ENCODE results near the gene THRSP.
"Not testable (repeated sequence)": the region's sequence is repeated elsewhere in the genome, so short reads cannot be mapped to it uniquely, and the experiment has no call there.

THRSP gene, protein sequence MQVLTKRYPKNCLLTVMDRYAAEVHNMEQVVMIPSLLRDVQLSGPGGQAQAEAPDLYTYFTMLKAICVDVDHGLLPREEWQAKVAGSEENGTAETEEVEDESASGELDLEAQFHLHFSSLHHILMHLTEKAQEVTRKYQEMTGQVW

DNA sequence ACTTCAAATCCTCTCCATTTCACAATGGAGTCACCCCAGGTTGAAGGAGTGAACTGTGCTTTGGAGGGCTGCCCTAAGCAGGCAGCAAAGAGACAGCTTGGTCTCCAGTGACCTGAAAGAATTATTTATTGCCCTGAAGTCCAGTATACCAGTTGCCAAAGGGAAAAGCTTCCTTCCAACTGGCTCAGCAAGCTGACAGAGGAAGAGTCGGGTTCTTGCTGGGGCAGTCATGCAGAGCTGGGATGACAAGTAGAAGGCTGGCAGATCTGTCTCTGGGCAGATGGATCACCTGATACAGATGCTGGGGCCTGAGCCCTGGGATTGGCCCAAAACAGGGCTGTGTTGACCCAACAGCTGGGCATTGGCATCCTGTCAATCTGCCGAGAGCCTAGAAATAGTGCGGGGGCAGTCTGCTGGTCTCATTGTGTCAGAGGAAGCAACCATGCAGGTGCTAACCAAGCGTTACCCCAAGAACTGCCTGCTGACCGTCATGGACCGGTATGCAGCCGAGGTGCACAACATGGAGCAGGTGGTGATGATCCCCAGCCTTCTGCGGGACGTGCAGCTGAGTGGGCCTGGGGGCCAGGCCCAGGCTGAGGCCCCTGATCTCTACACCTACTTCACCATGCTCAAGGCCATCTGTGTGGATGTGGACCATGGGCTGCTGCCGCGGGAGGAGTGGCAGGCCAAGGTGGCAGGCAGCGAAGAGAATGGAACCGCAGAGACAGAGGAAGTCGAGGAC is at the start of gene THRSP:
Gene THRSP (plus strand): TSS at position 422 of the 742 bp plus-strand sequence. CDS start 21 bp downstream, at position 443.
- no peak for DNase-seq

DNA sequence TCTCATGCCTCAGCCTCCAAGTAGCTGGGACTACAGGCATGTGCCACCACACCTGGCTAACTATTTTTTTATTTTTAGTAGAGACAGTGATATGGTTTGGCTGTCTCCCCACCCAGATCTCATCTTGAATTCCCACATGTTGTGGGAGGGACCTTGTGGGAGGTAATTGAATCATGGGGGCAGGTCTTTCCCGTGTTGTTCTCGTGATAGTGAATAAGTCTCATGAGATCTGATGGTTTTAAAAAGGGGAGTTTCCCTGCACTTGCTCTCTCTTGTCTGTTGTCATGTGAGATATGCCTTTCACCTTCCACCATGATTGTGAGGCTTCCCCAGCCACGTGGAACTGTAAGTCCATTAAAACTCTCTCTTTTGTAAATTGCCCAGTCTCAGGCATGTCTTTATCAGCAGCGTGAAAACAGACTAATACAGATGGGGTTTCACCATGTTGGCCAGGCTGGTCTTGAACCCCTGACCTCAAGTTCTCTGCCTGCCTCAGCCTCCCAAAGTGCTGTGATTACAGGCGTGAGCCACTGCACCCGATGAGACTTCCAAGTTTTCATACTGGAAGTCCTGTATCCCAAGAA is 48.6 kb upstream of the THRSP start:
- DNase-seq: not testable (repeated sequence)

DNA sequence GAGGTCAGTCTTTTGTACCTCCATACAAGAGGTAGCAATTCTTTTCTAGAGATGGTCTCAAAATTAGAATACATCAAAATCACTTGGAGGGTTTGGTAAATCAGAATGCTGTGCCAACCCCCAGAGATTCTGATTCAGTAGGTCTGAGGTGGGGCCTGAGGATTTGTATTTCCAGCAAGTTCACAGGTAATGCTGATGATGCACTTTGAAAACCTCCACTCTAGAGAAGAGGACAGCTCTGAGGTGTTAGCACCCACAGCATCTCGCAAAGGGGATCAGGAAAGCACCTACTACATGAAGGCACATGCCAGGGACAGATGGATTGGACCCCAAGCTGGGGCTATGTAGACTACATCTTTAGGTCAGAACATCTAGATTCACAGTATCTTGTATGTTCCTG is 47.8 kb upstream of the THRSP start:
- DNase-seq: no peak

DNA sequence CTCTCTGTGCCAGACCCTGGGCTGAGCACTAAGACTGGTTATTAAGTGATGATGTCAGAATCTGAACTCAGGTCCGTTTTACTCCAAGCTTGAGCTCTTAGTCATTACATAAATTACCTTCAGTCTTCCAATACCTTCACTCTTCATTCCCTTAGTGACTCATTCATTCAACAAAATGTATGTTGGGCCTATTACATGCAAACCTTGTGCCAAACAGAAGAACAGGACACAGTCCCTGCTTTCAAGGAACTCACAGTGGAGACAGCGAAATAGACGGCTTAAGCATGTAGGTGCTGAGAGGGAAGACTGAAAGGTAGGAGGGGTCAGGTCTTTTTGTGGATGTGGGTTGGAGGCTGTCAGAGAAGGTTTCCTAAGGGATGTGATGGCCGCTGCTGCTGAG is 43.9 kb upstream of the THRSP start:
- DNase-seq: no peak

DNA sequence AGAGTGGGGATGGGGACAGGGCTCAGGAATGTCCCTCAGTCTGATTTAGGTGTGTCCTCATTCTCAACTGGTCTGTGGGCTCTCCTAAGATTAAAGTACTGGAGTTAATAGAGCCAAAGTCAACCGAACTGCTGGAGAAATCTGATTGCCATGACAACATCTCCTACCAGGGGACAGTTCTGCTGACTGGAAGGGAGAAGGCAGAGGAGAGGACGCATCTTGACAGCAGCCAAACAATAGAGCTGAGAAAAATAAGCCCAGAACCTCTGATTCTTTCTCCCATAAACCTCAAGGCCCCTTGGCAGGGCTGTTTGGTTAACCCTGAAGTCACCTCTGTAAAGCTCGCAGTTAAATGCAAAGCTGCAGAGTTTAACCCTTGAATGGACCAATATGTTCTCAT is 43.4 kb upstream of the THRSP start:
- no peak for DNase-seq

DNA sequence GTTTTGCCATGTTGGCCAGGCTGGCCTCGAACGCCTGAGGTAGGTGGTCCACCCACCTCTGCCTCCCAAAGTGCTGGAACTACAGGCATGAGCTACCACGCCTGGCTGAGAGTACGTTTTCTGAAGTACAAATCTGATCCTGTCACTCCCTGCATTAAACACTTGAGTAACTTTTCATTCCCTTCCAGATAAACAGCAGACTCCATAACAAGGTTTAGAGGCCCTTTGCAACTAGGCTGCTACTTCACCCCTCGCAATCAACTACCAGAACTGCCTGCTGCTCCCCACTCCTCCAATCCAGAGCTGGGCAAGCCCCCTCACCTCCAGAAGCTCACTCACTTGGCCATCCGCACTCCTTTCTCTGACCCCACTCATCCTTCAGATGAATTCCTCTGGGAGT is 42.0 kb upstream of the THRSP start:
- DNase-seq: no peak

DNA sequence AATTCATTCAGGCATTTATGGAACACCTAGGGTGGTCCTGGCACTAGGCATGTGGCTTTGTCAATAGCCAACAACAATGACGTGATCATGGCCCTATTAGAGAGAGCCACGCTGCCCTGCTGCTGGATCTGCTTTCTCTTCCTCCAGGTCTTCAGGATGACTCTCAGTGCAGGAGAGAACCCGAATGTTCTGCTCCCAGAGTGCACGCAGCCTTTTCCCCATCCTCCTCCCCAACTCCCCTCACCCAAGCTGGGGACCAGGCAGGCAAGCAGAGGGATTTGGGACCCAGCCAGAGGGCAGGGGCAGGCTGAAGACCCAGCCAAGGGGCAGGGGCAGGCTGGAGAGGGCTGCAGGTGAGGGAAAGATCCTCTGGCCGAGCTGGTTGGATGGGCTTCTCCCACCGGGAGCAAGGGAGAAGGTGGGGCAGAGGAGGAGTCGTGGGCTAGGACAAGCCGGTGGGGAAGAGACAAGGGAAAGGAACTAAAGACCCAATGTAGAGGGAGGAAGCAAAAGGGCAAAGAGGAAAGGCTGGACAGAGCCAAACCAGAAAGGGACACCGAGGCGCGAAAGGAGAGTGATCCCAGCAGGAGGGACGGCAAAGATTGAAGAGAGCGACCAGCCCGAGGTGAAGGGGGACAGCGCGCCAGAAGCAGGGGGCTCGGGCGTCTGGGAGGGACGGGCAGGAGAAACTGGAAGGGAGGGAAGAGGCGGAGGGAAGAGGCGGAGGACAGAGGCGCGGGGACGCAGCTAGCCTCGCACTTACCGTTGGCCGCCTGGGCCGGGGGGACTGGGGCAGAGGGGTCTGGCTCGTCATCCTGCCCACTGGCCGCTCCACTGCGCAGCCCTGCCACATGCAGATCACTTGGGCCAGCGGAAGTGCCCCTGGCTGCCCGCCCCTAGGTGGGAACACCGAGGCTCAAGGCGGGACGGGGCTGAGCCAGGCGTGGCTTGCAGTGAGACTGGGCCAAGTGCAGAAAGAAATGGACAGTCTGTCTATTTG is 41.0 kb upstream of the THRSP start, which contains the start of gene KCTD14:
Gene KCTD14 (minus strand): TSS at position 880 of the 1,000 bp plus-strand sequence. CDS start 27 bp downstream, at position 853.
- peak; percentile 59 for DNase-seq

DNA sequence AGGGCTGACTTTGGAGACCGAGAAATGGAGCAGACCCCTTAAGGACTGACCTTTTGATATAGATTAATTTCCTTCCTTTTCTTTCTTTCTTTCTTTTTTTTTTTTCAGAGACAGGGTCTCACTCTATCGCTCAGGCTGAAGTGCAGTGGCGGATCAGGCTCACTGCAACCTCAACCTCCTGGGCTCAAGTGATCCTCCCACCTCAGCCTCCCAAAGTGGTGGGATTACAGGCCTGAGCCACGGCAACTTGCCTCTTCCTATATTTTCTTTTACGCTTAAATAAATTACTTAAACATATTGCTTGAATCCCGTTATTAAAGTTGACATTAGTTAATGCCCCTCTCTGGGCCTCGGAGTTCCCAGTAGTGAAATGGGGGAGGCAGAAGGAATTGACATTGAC is 40.2 kb upstream of the THRSP start:
- peak; percentile 40 for DNase-seq

DNA sequence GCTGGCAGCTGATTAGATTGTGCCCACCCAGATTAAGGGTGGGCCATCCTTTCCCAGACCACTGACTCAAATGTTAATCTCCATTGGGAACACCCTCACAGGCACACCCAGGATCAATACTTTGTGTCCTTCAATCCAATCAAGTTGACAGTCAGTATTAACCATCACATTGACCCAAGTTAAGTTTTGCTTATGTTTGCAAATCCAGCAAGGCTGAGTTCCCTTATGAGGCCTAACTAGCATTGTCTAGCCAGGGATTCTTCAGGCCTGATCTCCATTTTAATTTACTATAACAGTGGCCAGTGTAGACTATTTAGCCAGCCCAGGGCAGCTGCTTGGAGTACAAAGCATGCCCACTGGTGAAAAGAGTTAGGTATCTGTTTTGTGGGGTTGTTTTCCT is 38.3 kb upstream of the THRSP start:
- no peak for DNase-seq

DNA sequence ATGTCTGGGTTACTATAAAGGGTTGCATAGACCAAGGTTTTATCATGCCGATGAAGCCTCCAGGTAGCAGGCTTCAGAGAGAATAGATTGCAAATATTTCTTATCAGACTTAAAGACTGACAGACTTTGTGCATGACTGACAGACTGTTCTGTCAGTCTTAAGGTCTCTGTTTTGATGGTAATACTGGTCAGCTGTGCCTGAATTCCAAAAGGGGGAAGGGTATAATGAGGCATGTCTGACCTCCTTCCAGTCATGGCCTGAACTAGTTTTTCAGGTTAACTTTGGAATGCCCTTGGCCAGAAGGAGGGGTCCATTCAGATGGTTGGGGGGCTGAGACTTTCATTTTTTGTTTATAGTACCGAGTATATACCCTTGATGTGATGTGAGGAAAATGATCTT is 35.9 kb upstream of the THRSP start:
- DNase-seq: no peak

DNA sequence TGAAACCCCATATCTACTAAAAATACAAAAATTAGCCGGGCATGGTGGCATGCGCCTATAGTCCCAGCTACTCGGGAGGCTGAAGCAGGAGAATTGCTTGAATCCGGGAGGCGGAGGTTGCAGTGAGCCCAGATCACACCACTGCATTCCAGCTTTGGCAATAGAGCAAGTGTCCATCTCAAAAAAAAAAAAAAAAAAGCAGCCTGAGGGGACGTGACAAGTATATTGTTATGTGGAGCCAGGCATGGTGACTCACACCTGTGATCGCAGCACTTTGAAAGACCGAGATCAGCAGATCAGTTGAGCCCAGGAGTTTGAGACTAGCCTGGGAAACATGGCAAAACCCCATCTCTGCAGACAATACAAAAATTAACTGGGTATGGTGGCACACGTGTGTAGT is 35.2 kb upstream of the THRSP start:
- not testable (repeated sequence) for DNase-seq

DNA sequence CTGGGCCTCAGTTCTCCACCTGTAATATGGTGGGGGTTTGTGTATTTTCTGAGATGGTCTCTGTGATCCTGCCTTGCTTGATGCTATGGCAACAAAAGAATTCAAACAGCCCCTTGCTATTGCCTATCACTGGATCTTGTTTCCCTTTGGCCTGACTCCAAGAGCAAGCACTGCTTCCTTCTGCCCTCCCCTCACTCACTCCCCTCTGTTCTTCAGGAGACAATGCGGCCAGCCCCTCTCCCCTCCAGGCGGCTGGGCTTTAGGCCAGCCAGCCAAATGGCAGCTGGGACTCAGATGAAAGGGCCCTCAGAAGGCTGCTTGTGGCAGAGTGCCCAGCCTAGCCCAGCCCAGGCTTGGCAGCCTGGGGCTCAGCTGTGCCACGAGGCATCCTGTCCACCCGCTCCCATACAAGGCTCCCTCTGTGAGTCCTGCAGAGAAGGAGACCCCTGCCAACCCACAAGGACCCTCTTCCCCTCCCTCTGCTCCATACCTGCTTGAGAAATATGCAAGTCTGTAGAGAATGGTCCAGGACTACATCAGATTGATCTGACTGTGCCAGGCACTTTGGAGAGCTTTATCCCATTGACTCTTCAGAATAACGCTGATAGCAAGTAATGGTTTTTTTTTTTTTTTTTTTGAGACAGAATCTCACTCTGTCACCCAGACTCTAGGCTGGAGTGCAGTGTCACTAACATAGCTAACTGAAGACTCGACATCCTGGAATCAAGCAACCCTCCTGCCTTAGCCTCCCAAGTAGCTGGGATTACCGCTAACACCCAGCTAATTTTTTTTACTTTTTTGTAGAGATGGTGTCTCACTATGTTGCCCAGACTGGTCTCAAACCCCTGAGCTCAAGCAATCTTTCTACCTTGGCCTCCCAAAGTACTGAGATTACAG is 33.0 kb upstream of the THRSP start:
- DNase-seq: peak; percentile 85

DNA sequence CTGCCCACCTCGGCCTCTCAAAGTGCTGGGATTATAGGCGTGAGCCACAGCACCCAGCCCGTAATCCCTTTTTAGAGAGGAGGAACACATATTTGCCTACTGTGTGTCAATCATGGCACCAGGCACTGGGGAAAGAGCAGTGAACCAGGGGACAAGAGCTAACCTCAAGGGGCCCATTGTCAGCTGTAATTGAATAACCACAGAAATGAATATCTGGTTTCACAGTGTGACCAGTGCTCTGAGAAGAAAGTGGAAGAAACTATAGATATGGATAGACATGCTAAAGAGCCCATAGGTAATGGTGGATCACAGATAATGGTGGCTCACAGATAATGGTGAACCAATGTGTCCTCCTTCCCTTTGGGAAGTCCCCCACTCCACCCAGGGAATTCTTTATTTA is 32.0 kb upstream of the THRSP start:
- no peak for DNase-seq

DNA sequence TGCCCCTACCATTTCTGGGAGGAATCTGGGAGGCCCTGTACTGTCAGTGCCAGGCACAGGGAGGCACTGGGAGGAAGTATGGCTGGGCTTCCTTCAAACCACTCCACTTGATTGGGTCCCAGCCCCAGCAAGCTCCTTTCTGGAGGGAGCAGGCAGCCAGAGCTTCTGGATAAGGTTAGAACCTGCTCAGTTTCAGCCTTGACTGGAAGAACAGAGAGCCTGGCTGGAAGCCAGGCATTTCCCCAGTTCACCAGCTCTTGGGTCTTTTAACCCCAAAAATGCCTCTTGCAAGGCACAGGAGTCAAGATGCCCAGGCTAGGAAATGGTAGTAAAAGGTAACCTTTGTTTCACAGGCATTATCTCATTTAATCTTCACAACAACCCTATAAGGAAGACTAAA is 31.6 kb upstream of the THRSP start:
- no peak for DNase-seq

DNA sequence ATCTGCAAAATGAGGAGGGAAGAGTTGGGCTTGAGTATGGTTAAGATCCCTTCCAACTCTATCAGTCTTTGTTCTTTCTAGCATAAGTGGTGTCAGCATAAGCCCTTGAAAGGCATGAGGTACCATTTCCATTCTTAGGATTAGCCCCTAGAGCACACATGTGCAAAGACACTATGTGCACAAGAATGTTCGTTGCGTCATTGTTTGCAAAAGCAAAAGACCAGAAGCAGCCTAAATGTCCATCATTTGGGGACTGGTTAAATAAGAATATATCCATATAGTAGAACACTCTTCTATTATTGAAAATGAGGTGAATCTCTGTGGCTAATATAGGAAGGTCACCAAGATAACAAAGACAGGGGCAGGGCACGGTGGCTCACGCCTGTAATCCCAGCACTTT is 30.6 kb upstream of the THRSP start:
- DNase-seq: no peak

DNA sequence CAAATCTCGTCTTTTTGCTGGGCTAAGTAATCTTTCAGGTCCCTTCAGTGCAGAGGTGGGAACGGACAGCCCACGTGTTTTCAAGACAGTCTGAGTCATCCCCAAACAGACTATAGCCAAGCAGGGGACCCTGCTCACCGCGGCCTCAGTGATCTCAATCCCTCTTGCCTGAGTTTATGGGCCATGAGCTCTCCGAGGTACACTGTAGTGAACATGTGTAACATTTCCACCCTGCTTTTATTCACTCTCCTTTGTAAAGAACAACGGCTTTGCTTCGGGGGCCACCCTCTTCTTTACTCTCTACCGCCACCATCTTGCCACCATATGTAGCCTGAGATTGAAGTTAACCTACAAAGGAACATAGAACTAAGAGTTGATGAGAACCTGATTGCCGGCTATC is 29.0 kb upstream of the THRSP start:
- DNase-seq: no peak

DNA sequence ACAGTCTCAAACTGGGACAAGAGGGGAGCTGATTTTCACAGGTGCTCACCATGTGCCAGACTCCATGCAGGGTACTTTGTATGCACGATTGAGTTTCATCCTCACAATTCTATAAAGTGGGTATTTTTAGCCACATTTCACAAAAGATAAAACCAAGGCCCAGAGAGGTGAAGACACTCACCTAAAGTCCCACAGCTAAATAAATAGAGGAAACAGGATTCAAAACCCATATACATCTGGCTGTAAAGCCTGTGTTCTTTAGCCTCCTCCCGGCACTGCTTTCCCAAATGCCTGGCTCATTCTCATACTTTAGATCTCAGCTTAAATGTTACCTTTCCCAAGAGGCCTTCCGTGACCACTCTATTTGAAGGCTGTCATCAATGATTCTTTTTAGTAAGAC is 27.3 kb upstream of the THRSP start:
- no peak for DNase-seq

DNA sequence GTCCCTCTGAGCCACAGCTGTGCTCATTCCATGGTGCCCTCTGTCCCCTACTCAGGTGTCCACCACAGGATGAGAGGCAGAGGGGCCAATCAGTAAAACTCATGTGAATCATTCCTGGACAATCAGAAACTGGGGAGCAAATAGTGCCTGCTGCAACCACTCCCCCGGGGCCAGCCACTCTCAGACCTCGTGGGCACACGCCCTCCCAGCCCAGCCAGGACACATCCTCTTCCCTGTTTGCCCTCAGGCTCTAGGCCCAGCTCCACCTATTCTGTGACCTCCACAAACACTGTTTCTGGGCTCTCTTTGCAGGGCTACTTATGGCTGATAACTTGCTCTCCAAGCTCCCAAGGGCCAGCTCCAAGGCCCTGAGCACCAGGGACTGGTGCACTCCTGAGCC is 26.6 kb upstream of the THRSP start:
- no peak for DNase-seq

DNA sequence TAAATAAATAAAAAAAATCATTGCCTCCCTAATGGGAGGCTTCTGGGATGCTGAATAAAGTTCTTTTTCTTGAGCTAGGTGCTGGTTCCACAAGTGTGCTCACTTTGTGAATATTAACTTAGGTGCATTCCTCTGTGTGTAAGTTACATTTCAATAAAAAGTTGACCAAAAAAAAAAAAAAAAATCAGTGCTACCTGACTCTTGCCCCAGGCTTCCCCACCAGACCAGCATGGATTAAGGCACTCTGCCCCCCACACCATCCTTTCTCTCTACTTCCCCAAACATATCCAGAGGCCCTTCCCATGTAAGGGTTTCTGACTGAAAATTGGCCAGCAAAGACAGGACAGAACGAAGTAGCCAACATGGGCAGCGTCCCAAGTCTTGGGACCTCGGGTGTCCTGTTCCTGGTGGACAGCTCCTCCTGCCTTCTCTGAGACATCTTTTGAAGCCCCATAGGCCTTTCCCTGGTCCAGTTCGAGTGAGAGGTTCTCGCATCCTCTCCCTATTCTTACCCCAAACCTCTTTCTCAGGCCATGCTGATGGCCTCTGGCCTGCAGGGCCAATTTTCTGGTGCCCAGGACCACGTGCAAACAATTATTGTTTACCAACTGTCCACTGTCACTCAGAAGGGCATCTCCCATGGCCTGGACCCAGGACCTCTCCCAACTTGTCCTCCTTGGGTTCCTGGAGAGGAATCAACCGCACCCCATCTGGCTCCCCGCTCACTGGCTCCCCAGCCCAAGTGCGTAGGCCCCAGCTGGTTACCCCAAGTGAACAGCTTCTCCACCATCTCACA is 25.6 kb upstream of the THRSP start:
- no peak for DNase-seq

DNA sequence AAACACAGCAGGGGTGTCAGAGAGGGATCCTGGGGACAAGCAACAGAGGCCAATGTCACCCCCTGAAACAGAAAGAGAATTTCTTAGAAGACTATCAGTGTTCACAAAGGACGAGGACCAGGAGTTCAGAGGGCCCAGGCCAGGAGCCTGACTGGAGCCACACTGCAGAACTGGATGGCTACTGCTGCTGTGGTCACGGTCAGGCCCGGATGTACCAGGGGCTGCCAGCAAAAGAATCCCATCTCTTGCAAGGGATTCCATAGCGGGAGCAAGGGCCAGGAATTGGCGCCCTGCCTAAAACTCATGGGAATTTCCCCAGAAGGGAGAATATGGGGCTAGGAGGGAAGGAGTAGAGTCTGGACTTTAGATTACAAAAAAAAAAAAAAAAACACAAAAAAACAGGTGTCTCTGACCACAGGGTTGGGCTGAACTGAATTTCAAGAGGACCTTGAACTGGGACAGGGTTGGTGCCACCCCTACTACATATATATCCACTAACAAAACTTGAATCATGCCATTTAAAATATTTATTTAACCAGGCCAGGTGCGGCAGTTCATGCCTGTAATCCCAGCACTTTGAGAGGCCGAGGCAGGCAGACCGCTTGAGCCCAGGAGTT is 24.9 kb upstream of the THRSP start:
- DNase-seq: no peak

Measured in NCI-H510A treated with DMSO at 0.1 percent for 48 hours (cell line).